Renal pelvis (tissue), 4 donors: ENCODE results near the gene RAET1E. TPM values are rescaled to one million over a fixed set of nuclear protein-coding genes. Genes with fewer than 3 reads are reported as not detected.
"Not testable (repeated sequence)": the region's sequence is repeated elsewhere in the genome, so short reads cannot be mapped to it uniquely, and the experiment has no call there.

Source experiments
- DNase-seq: peaks from one replicate; pipeline ENCODE4 v3.0.0-alpha.2; 2013
- polyA plus RNA-seq, 3 donors: library from polyadenylated mRNA; unstranded; fragments of 120-200 nt; gene quantifications; one replicate each; pipeline ENCODE4 v1.2.1, GENCODE V29; 2013; ENCODE audit not compliant: insufficient read length in 3 of 3

The RAET1E gene
- polyA plus RNA-seq, 3 donors, result 0.29 to 0.60 (median 0.58) TPM

DNA sequence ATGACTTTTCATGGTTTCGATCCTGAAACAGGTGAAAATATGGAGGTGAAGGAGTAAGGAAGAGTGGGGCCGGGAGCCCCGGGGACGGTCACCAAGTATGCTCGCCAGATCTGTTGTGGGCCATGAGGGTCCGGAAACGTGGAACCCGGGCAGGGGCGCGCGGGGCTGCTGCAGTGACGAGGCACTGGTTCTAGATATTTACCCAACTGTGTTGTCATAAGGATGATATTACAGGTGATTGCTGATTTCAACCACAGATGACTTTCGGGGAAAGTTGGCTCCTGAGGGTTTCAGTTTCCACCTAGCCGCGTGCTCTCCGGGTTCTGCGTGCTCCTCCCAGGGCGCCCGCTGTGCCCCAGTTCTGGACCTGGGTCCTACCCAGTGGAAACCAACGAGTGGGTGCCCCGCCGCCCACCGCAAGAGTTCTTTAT is 12.8 kb upstream of the RAET1E start:
- DNase-seq, result no peak

DNA sequence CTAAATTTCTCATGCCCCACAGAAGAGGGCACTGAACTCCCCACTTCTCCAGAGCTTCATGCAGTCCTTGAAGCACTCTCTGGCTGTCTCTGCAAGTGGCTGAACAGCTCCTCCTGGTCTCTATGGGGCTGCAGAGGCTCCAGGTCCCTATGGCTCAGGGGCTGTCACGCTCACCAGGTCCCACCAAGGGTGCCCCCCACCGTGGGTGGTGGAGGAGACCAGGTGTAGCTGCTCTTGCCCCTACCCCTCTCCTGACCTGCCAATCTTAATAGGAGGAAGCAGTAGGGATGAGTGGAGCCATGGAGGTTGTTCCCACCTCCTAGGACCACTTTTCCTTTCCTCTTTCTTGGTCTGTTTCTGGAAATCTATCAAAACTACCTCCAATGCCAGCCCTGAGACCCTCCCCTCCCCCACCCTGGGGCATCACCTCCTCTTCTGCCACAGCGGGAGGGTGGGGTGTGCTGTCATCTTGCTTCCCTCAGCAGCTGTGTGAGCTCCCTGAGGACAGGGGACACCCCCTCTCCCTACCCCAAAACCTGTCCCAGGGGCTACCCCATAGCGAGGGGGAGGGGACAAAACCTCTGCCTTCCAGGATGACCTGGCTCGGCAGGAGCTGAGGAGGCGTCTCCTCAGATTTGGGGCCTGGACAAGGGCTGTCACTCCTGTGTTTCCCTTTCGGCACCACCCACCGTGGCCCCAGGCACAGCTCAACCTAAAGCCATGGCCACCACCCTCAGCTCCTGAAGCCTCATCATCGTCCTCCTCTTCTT is 12.0 kb upstream of the RAET1E start:
- DNase-seq, result no peak

DNA sequence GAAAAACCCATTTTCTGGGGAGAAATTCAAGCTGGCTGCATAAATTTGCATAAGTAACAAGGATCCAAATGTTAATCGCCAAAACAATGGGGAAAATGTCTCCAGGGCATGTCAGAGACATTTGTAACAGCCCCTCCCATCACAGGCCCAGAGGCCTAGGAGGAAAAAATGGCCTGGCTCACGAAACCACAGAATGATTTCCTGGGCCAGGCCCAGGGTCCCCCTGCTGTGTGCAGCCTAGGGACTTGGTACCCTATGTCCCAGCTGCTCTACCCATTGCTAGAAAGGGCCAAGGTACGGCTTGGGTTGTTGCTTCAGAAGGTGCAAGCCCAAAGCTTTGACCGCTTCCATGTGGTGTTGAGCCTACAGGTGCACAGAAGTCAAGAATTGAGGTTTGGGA is 10.6 kb upstream of the RAET1E start:
- not testable (repeated sequence) for DNase-seq

DNA sequence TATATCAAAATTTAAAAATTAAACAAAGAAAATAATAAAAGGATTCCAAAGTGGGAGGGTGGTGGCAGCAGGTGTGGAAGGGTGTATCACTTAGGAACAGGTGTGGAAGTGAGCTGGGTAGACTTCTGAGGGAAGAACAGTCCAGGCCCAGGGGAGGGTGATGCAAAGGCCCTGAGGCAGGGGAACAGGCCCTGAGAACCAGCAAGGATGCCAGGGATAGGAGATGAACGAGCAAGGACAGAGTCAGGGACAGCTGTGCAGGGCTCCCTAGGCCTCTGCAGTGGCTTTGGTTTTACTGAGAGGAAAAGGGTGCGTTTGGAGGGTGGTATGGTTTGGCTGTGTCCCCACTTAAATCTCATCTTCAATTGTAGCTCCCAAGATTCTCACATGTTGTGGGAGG is 9.4 kb upstream of the RAET1E start:
- DNase-seq, result no peak

DNA sequence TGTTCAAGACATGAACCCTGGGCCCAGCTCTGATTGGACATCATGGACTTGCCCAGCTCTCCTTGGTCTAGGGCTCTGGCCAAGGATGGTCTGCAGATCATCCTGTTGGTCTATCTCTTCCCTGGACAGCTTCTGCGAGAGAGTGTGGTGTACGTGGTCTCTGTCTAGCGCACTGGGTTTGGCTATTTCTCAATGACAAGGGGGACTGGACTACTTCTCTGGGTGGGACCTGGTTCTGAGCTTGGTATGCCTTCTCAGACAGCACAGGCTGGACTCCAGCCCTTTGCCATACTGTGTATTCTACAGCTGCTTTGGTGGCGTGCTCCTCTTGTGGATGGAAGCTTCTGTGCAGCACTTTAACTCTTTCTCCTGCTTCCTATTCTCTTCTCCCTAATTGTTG is 8.5 kb upstream of the RAET1E start:
- no peak for DNase-seq

DNA sequence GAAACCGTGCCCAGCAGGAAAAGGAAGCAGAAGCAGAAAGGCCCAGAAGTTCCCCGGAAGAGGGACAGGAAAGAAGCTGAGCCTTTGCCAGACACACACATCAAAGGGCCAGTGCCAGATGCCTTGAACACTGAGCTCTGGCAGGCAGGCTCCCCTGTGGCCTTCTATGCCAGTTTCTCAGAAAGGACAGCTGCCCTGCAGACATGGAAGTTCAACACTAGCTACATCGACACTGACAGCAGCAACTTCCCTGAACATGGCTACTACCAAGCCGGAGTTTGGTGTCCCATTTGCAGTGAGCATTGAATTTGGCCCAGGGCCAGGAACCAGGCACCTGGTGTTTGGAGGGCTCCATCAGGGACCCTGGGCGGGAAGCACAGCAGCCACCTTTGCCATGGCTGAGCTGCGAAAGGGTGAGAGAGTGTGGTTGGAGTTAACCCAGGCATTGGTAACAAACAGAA is 8.0 kb upstream of the RAET1E start:
- DNase-seq, result no peak

DNA sequence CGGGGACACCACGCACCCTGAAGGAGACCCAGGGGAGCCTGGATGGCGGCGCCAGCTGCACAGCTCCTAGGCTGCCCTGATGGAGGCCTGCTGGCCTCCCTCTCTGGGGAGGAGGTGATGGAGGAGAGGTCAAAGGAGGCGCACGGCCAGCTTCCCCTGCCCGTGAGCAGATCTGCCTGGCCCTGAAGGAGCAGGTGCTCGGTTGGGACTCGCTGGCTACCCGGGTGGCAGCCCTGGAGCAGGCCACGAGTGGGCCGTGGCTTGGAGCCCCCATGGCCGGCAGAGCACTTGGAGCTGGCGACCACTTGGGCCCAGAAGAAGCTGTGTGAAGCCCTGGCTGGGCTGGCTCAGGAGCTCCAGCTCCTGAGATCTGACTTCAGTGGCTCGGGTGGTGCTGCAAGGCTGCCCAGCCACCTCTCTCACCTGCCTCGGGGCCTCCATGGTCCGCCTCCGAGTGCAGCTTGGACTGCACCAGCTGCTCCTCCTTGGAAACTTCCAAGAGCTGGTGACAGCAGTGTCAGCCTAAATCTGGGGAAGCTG is 7.5 kb upstream of the RAET1E start:
- no peak for DNase-seq

DNA sequence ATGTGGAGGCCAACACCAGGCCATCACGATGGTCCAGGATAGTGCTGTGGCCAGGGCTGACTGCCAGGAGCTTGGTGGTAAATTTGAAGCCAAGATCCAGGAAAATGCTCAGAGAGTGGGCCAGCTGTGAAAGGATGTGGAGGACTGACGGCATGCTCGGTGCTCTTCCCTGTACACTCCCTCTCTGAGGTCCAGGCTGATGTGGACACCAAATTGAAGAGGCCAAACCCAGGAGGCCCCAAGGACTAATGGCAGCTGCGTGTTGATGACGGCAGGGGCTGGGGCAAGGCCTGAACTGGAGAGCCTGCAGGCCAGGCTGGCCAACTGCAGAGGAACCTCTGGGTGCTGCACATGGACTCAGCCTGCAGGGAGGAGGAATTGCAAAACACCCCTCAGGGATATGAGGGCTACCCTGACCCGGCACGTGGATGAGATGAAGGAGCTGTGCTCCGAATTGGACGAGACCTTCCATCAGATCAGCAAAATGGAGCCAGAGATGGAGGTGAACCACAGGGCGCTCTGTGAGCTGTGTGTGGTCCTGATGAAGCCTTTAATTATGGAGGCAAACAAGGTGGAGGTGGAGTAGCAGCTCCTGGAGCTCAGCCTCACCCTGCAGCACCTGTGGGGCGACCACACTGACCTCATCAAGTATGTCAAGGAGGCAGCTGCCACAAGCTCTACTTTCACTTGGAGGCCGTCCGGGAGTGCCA is 6.9 kb upstream of the RAET1E start:
- DNase-seq, result no peak

DNA sequence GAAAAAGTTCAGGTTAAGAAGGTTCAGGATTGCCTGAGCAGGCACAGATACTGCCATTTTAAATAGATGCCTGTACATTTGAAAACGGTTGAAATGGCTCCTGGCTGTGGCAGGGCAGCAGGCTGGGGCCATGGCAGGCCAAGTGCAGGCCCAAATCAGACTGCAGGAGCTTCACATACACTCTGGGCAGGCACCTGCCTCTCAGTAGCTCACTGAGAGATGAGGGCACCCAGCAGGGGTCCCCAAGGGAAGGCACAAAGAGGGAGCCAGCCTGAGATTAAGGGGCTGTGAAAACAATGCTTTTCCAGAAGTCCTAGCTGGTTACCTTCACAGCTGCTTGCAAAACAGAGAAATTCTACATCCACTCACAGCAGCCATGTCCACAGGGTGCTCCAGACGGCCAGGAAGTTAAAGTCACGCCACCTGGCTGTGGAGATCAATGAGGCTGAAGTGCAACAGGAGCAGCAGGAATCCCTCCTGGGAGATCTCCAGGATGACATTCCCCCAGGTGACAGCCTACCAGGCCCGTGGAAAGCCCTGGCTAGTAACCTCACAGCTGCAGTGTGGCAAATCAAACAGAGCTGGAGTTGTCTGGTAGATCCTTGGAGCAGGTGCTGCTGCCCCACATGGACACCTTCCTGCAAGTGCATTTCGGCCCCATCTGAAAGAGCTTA is 6.2 kb upstream of the RAET1E start:
- no peak for DNase-seq

DNA sequence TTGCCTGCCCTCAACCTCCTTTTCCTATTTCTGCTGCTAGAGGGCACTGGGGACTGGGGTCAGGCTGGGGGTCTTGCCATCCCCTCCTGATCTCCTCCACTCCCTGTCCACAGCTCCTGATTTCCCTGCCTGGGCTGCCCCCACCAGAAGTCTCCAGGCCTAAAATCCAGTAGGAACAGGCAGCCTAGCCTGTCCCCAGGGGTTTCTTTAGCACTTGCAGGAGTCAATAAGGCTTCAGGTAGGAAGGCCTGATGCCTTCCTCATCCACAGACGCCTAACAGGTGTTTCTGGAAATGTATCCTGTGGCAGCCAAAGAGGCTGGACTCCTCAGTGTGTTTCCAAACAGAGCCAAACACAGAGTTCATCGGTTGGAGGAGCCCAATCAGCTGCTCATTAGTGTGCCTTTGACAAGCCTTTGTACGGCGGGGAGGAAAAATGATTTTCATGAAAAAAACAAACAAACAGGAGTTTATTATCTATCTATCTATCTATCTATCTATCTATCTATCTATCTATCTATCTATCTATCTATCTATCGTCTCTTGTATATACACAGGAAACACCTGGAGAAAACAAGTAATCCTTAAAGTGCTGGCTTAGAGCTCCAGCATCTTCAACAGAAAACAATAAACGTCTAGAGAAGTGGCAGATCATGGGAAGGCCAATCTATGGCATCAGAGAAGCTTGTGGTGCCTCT is 3.7 kb upstream of the RAET1E start:
- DNase-seq, result no peak

DNA sequence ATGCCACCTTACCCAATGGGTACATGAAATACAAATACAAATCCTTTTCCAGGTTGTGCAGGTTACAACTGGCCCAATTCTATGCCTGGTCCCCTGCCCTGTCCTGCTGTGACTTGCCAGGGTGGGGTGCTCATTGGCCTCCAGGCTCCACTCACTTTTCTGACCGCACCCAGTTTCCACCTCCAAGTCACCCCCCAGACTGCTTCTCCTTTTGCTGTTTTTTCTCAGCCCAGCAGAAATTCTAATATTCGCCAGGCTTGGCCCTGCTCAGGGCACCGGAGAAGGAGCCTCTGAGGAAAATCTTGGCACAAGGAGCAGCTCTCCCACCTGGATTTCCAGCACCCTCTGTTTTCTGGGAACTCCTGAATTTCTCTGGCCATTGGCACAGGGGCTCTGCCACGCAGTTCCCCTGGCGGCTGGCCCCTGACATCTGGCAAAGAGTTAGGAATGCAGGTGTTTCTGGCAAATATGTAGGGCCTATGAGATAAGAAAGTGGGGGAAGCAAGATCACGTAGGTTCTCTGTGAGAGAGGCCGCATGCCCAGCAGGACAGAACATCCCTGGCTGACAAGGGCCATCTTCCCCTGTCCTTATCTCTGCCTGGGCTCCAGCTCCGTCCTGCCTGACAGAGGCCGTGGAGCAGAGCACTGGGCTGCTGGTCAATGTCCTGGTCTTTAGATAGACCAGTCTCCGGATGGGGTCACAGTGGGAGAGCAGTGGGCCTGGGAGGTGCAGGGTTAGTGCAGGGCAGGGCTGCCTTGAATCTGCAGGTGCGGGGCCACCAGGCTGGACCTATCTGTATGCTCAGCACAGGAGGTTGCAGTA is 2.9 kb upstream of the RAET1E start:
- no peak for DNase-seq

DNA sequence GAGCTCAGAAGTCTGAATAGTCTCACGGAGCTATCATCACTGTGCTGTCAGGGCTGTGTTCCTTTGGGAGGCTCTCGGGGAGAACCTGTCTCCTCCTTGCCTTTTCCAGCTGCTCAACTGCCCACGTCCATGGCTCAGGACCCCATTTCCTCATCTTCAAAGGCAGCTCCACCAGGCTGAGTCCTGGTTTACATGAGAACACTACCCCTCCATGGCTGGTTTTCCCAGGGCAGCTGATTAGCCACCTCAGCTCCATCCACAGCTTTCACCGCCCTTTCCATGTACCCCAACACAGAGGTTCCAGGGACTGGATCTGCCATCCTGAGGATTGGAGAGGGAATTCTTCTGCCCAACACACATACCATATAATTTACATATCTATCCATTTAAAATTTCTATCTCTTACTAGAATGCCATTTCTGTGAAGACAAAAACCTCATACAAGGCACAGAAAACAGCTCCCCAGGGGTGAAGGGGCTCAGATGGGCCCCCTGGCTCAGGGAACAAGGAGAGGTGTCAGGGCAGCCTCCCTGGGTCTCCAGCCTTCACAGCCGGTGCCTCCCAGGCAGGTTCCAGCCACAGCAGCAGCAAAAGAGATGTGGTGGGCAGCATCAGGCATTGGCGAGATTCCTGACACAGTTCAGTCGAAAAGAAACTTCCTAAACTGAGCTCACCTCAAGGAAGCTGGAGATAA is 2.2 kb upstream of the RAET1E start:
- DNase-seq, result no peak

DNA sequence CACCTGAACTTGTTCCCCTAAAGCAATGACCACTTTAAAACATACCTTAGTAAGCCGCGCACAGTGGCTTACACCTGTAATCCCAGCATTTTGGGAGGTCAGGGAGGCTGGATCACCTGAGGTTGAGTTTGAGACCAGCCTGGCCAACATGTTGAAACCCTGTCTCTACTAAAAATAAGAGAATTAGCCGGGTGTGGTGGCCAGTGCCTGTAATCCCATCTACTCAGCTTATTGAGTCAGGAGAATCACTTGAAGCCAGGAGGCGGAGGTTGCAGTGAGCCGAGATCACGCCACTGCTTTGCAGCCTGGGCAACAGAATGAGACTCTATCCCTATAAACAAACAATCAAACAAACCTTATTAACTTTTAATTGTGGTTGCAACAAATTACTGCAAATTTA is 1.6 kb upstream of the RAET1E start:
- no peak for DNase-seq

DNA sequence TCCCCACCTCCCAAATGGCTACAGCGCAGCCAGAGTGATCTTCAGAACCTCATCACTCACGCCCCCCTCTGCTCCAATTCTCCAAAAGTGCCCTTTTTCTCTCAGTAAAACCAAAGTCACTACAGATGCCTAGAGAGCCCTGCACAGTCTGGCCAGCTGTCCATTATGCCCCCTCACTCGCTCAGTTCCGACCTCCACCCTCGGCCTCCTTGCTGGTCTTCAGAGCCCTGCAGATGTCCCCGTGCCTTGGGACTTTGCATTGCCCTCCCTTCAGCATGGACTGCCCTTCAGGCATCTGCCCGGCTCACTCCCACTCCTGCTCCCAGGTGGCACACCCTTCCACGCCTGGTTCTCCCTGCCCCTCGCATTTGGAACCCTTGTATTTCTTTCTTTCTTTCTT is 1.1 kb upstream of the RAET1E start:
- DNase-seq, result no peak

DNA sequence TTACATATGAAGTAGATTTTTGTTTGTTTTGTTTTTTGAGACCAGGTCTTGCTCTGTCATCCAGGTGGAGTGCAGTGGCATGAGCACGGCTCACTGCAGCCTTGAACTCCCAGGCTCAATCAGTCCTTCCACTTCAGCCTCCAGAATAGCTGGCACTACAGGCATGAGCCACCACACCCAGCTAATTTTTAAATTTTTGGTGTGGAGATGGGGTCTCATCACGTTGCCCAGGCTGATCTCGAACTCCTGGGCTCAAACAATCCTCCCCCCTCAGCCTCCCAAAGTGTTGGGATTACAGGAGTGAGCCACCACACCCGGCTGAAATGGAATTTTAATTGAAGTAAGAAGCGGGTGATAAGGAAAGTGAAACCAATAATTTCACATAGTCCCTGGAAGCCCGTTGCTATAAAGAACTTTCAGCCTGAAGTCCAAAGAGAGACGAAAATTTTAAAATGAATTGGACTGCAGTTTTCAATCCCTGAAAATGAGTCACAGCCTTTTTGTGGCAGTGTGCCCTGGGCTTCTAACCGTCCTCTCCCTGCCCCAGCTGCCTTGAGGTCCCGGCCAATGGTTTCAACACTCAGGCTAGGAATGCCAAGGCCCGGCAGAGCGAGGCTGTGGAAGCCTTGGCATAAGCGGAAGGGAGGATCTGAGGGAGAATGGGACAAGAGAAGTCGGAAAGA is 757 bp downstream of the RAET1E start:
- DNase-seq, result no peak

DNA sequence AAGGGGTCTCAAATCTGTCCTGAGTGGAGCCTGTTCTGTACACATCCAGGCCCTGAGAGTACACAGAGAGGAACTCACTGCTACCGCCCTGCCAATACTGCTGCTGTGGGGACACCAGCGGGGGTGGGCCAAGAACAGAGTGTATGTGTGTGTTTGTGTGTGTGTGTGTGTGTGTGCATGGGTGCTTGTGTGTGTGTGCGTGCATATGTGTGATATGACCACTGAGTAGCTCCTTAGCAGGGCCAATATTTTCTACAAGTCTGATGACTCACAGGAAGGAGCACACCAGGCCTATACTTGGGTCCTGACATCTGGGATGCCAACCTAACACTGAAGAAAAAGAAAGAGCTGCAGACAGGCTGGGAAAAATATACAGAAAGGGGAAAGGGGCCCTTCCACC is 1.4 kb downstream of the RAET1E start:
- no peak for DNase-seq

DNA sequence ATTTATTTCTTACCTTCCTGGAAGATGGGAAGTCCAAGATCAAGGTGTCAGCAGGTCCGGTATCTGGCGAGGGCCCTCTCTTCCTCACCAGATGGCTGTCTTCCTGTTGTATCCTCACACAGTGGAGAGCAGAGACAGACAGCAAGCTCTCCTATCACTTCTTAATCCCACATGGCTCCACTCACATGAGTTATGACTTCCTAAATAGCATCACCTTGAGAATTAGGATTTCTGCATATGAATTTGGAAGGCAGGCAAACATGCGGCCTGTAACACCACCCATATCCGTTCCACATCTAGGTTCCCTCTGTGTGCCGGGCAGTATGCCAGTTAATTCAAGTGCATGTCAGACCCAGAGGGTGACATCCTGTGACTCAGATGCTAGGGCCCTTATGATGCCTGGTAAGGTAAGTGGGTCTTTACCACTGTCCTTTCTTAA is 2.1 kb downstream of the RAET1E start:
- no peak for DNase-seq

DNA sequence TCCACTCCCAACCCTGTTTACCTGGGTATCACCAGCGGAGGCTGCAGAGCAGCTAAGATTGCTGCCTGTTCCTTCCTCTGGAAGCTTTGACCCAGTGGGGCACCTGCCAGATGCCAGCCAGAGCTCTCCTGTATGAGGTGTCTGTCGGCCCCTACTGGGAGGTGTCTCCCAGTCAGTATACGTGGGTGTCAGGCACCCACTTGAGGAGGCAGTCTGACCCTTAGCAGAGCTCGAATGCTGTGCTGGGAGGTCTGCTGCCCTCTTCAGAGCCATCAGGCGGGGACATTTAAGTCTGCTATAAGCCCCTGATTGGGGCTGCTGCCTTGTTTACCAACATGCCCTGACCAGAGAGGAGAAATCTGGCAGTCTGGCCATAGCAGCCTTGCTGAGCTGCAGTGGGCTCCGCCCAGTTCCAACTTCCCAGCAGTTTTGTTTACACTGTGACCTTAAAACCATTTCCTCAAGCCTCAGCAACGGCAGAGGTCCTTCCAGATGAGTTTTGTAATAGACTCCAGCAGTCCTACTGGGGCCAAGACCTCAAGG is 2.8 kb downstream of the RAET1E start:
- peak; percentile 17 for DNase-seq

DNA sequence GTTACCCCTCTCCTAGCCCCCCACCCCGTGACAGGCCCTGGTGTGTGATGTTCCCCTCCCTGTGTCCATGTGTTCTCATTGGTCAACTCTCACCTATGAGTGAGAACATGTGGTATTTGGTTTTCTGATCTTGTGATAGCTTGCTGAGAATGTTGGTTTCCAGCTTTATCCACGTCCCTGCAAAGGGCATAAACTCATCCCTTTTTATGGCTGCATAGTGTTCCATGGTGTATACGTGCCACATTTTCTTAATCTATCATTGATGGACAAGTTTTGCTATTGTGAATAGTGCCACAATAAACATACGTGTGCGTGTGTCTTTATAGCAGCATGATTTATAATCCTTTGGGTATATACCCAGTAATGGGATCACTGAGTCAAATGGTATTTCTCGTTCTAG is 6.0 kb downstream of the RAET1E start:
- not testable (repeated sequence) for DNase-seq
